ENCODE data around the gene UGT2A3. TPM values are rescaled to one million over a fixed set of nuclear protein-coding genes. Genes with fewer than 3 reads are reported as not detected.

The UGT2A3 gene
- total RNA-seq, 1 donor from 2014 or later: not detected

DNA sequence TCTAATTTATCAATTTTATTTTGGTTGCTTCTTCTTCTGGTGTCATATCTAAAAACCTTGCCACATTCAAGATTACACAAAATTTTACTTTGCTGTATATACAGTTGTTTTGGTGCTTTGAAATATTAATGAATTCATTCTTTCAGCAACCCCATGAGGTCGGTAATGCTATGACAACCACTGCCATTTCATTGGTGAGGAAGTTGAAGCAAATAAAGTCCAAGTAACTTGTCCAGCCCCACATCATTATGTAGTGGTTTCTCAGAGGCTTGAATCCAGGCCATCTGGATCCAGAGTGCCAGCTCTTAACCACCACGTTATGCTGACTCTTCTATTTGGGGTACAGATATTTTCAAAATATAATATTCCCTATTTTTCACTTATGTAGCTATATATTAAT is 42.2 kb downstream of the UGT2A3 start:
- Histone ChIP-seq H3K4me1 (no peaks in the 10 kb centered on the region), H3K9me3 (no peaks in the 10 kb centered on the region), H3K27me3 (no peaks in the 10 kb centered on the region), H3K4me3 (no peak overlapping the region), H3K27ac (no peak overlapping the region), H3K36me3 (no peaks in the 10 kb centered on the region)
- intact Hi-C loops (cut with DNase I): no loop called here
- DNase-seq (ENCODE audit: low spot score in 2 of 2): no peak
- TF ChIP-seq, protein P1, sequence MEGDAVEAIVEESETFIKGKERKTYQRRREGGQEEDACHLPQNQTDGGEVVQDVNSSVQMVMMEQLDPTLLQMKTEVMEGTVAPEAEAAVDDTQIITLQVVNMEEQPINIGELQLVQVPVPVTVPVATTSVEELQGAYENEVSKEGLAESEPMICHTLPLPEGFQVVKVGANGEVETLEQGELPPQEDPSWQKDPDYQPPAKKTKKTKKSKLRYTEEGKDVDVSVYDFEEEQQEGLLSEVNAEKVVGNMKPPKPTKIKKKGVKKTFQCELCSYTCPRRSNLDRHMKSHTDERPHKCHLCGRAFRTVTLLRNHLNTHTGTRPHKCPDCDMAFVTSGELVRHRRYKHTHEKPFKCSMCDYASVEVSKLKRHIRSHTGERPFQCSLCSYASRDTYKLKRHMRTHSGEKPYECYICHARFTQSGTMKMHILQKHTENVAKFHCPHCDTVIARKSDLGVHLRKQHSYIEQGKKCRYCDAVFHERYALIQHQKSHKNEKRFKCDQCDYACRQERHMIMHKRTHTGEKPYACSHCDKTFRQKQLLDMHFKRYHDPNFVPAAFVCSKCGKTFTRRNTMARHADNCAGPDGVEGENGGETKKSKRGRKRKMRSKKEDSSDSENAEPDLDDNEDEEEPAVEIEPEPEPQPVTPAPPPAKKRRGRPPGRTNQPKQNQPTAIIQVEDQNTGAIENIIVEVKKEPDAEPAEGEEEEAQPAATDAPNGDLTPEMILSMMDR (IDR thresholded peaks at IDR 0.05): no peak

DNA sequence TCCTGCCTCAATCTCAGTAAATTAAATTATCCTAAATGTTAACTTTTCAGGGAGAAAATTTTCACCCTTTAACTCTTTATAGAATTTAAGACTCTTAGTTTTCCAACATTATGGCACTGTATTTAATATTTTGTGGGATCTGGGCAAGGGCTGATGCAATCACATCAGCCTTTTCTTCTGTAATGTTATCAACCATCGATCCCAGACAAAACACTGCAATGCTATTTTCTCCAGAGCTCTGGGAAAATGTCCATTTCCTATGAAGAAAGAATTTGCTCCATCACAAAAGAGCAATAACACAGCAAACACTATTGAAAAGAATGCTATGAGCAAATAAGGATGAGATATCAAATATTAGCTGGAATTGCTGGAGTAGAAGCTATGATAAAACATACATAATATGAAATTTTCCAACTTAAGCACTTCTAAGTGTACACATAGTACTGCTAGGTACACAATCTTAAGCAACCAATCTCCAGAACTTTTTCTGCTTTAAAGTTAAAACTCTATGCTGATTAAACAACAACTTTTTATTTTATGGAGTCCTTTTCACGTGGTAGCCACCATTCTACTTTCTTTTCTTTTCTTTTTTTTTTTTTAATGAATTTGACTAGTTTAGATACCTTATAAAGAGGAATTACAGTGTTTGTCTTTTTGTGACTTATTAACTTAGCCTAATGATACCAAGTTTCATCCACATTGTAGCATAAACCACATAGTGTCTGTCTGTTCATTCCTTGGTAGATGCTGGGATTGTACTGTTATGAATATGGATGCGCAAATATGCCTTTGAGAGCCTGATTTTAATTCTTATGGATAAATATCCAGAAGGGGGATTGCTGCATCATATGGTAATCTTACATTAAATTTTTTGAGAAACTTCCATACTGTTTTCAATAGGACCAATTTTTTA is 43.6 kb downstream of the UGT2A3 start:
- Histone ChIP-seq H3K4me1 (no peaks in the 10 kb centered on the region), H3K27ac (no peak overlapping the region), H3K4me3 (no peak overlapping the region), H3K36me3 (no peaks in the 10 kb centered on the region), H3K27me3 (no peaks in the 10 kb centered on the region), H3K9me3 (no peaks in the 10 kb centered on the region)
- DNase-seq (ENCODE audit: low spot score in 2 of 2): no peak
- TF ChIP-seq, protein P1 (IDR thresholded peaks at IDR 0.05): no peak
- intact Hi-C loops (cut with DNase I): no loop called here

DNA sequence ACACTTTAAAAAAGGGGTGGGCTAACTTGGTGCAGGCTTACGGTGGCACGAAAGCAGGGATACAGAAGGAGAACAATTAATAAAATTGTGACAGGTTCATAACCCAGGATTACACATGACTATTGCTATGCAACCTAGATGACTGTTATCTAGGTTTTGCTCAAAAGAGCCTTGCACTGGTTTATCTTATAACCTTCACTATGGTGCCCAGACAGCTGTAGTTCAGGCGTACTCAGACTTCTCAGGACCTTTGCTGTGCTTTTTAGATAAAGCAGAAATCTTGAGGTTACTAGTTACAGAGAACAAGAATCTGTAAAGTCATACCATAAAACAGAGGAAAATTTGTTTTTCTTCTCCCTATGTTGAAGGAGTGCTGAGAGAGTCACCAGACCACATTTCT is 44.4 kb downstream of the UGT2A3 start:
- Histone ChIP-seq H3K4me3 (no peak overlapping the region), H3K27ac (no peak overlapping the region), H3K36me3 (no peaks in the 10 kb centered on the region), H3K27me3 (no peaks in the 10 kb centered on the region), H3K4me1 (no peaks in the 10 kb centered on the region), H3K9me3 (no peaks in the 10 kb centered on the region)
- TF ChIP-seq, protein P1 (IDR thresholded peaks at IDR 0.05): no peak
- no peak for DNase-seq (ENCODE audit: low spot score in 2 of 2)
- intact Hi-C loops (cut with DNase I): no loop called here

DNA sequence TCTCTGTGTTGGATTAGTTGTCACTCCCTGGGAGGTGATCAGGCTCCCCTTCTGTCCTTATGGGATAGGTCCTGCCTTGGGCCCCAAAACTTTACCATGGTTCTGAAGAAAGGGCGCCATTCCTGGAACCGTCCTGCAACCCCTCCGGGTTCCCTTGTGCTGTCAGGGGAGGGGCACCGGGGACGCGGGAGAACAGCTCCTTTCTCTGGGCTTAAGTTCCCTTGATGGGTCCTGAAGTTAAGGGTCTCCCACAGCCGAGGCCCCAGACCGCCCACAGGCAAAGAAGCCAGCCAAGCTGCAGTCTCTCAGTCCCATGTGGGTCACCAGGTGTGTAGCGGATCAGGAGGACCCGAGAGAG is 44.8 kb downstream of the UGT2A3 start:
- Histone ChIP-seq H3K4me3 (no peak overlapping the region), H3K27me3 (no peaks in the 10 kb centered on the region), H3K36me3 (no peaks in the 10 kb centered on the region), H3K9me3 (no peaks in the 10 kb centered on the region), H3K27ac (no peak overlapping the region), H3K4me1 (no peaks in the 10 kb centered on the region)
- TF ChIP-seq, protein P1 (IDR thresholded peaks at IDR 0.05): no peak
- no peak for DNase-seq (ENCODE audit: low spot score in 2 of 2)
- intact Hi-C loops (cut with DNase I): no loop called here

DNA sequence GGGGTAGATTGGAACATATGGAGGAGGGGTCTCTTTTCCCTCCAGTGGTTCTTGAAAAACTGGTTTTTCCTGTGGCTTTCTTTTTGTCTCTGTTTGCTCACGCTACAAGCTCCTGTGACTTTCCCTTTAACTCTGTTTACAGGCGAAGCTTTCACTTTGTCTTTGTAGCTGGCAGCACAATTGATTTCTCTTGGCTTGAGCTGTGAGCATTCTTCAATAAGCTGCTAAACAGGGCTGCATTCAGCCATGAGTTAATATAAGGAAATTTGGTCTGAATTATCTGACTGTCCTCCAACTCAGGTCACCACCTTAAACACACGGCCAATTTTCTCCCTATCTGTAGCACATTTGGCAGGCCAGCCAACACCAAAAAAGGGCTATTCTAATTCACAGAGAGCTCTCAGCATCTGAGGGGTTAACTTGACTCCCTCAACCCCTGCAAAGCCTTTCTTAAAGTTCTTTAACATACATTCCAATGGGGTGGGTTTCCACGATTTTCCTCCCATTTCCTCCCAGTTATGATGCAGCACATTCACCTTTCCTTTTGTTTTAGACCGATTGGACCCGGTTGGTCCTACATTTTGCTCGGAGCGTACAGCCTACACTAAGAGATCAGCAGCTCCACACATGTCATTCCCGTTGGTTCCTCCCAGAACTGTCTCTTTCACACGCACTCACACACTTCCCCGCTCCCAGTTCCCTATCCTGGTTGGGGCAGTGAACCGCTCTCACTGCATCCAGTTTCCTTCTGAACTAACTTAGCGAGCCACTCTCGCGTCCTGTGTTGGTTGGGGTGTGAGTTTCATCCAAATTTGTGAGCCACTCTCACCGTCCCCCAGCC is 45.4 kb downstream of the UGT2A3 start:
- TF ChIP-seq, protein P1 (IDR thresholded peaks at IDR 0.05): no peak
- H3K27ac ChIP-seq: no peak overlapping the region
- no peaks in the 10 kb centered on the region for H3K9me3 ChIP-seq
- H3K4me3 ChIP-seq: peak overlapping the region; percentile 12 to 19
- H3K27me3 ChIP-seq: no peaks in the 10 kb centered on the region
- no peaks in the 10 kb centered on the region for H3K36me3 ChIP-seq
- intact Hi-C loops (cut with DNase I): no loop called here
- DNase-seq (ENCODE audit: low spot score in 2 of 2): no peak
- no peaks in the 10 kb centered on the region for H3K4me1 ChIP-seq

All from ascending aorta (tissue), 2 donors.